Central memory CD4-positive, alpha-beta T cell (primary cell): ENCODE data around the gene PMVK.

Experiments
- DNase-seq: peaks from one replicate; pipeline ENCODE4 v3.0.0; 2022

Gene PMVK

GRCh38 chr1:154877370-154877974 lies 59.0 kb downstream of the PMVK start:
- DNase-seq, result no peak

- no peak for DNase-seq
Measured at GRCh38 chr1:154876842-154877369, 59.6 kb downstream of the PMVK start.
